Measurements from ENCODE around the gene FAM124B.

GRCh38 chr2:224328798-224329197 is 73.1 kb downstream of the FAM124B start:
- TF ChIP-seq CTCF (IDR thresholded peaks at IDR 0.05) (no peak), EZH2 (IDR thresholded peaks at IDR 0.05; ENCODE audit: borderline replicate concordance, insufficient read depth, low read depth, low read length, poor library complexity, severe bottlenecking) (no peak)

All from B cell (primary cell).